HG03196 (cell line): ENCODE measurements around the gene RABEP2.
A peak's percentile ranks its signal among the peaks of the same experiment; 100 is the strongest.
"Not testable (repeated sequence)": the region's sequence is repeated elsewhere in the genome, so short reads cannot be mapped to it uniquely, and the experiment has no call there.

Source experiments
- ATAC-seq: cut with Tn5 transposase; IDR thresholded peaks from one replicate; pipeline ENCODE4 v1.9.1; 2021; ENCODE audit not compliant: unreplicated experiment

RABEP2 gene

DNA sequence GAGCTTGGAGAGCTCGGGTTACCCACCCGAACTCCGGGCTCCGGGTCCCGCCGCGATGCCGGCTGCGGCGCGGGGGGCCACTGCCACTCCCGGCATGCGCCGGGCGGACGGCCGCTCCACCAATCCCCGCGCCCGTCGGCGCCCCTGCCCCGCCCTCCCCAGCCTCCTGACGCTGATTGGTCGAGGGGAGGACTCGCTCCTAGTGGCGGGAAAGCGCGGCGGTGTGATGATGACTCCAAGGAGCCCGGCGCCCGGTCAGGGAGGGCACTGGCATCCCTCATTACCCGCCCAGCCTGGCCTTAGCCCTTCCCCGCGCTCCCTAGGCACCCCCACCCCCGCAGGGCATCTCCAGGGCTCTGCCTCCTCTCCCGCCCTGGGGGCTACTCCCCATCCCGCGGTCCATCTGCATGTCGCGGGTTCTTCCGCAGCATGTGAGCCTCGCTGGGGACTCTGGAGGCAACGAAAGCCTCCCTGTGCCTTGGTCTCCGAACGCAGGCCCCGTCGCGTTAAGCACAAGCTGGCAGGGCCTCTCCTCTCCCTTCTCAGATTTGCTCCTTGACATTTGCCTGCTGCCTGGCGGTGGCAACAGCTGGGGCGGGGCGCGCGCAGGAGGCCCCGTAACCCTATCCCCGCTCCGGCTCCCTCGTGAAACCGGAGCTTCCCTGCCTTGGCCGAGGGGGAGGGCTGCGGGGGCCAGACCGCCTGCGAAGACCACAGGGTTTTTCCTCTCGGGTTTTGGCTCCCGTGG, 45.0 kb downstream of the RABEP2 start:
- peak; percentile 69 for ATAC-seq

DNA sequence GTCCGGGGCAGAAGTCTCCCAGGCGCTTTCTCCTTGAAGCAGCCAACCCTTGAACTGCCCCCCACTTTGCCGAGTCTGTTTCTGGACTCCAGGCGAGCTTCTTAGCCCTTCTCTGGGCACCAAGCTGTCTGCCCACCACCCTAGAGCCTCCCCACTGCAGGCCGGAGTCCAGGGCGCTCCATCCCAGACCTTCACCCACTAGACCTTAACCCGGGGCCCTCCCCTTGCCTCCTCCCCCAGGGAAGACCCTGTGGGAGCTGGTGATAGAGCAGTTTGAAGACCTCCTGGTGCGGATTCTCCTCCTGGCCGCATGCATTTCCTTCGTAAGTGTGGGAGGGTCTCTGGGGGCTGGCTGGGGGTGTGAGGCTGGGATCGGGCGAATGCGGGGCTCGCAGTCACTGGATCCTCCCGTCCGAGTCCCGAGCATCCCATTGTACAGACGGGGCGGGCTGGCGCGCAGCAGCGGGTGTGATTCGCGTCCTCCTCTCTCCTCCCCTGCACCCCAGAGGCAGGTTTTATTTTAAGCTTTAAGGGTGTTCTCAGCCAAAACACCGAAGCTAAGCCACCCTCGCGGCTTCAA, 45.7 kb downstream of the RABEP2 start:
- ATAC-seq: peak; percentile 27

DNA sequence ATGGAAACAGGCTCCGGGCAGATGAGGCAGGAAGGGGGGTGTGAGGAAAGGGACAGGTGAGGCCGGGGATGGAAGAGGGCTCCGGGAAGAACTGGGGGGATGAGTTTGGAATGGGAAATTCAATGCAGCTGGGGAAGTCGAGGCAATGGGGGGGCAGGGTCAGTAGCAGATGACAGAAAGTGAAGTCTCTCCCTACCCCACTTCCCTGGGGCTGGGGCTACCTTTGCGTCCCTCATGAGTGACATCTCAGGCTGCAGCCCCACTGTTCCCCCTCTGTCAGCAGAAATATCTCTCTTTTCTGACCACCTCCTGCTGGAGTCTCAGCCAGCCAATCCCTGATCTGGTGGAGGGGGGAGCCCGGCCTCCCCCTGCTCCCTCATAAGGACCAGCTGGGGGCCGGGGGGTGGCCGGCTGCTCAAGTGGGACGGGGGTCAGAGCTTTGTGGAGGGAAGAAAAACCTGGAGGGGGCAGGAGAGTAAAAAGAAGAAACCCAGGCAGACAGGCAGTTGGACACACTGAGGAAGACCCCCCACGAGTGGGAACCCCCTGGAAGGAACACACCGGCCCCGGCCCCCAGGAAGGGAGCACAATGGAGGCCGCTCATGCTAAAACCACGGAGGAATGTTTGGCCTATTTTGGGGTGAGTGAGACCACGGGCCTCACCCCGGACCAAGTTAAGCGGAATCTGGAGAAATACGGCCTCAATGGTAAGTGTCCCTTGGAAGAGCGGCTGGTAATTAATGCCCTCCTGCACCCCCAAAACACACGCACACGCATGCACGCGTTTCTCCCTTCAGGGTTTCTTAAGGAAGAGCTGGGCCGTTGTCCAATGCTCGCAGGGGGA, 46.7 kb downstream of the RABEP2 start, which contains the start of gene ATP2A1:
Gene ATP2A1 (plus strand): TSS at position 406 of the 844 bp plus-strand sequence. CDS start 184 bp downstream, at position 590.
- no peak for ATAC-seq

DNA sequence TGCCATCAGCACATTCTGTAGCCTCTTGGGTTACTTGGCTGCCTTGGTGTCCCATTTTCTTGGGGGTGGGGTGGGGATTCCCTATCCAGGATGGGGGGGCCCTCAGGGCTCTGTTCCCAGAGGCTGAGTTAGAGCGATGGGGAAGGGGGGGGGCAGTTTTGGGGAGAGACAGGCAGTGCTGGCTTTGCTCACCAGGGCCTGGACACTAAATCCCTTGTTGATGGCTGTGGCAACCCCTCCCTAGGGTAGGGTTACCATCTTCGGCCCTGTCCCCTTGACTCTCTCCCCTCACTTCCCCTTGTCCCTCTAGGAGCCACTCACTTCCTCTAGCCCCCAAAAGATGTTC, 47.4 kb downstream of the RABEP2 start:
- no peak for ATAC-seq

DNA sequence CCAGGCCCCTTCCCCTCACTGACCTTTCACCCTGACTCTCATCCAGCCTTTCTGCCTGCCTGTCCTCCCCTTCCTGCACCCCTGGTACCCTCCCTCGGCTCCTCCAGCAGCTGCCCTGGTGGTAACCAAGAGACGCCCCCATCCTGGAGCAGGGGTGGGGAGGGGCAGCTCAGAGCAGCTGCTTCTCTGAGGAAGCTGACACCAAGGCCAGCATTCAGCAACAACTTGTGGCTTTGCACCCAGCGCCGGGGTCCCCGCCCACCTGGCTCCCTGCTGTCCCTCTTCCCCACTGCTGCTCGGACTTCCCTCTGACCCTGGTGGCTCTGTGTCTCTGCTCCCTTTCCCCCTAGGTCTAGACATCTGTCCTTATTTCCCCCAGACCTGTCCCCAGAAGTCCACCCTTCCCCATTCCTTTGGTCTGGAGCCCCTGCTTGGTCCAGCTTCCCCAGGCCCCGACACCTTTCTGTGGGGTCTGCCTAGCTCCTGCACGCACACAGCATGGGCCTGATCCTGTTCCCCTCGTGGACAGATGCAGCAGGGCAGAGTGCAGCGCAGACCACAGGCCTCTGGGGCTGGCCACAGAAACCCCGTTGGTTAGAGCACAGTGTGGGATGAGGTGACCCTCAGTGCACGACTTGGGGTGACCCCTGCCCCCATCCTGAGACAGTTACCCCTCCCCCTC, 47.9 kb downstream of the RABEP2 start:
- no peak for ATAC-seq

DNA sequence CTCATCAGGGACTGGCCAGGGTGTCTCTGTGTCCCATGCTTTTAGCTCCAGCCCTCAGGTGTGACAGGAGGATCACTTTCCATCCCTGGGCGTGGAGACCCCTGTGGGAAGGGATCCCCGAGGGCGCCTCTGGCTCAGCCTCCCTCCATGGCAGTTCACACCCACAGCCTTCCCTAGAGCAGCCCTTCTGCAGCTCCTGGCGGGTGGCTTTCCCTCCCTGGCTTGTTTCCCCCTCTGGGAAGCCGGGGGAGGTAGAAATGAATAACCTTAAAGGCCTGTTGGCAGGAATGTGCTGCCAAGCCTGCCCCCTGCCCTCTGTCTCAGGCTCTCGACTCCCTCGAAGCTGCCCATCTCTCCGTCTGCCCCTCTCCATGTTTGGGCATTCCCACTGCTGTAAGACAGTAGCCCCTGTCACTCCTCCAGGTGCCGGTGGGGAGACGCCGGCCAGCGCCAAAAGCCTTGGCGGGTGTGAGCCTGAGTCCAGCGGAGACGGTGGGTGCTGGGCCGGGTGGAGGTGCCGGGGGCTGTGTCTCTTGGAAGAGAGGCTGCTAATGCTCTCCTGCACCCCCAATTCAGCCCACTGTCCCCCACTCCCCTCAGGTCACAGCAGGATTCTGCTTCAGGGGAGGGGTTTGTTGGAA, 48.9 kb downstream of the RABEP2 start:
- no peak for ATAC-seq

DNA sequence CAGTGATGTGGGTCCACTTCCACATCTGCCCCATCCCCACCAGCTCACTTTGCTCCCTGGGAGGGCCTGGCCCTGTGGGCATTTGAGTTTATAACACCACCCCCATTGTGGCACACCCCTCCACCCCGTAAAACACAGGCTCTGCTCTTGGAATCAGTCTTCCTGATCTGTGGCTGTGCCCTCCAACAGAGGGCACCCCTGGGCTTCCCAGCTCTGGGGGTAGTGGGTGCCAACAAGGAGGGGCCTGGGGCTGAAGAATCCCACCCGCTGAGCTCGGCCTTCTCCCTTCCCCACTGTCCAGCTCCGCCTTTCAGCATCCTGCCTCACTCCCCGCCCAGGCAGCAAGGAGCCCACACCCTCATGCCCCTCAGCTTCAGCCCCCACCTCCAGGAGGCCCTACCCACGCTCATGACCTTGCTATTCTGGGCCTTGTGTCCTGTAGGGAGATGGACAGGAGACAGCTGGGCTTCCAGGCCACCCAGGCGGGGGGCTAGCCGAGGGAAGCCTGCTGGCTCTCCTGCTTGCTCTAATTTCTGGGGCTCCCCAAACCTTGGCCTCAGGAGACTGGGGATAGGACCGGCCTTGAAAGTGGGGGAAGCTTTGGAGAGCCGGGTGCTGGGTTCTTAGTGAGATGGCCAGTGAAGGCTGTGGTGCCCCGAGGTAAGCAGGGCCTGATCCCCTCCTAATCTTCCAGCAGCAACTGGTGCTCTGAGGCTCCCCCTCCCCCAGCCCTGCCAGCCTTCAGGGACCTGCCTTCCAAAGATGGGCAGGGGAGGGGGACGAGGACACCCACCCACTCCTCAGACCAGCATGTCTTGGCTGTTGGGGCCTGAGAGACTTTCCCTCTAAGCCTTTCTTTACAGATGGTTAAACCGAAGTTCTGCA, 49.7 kb downstream of the RABEP2 start:
- no peak for ATAC-seq

DNA sequence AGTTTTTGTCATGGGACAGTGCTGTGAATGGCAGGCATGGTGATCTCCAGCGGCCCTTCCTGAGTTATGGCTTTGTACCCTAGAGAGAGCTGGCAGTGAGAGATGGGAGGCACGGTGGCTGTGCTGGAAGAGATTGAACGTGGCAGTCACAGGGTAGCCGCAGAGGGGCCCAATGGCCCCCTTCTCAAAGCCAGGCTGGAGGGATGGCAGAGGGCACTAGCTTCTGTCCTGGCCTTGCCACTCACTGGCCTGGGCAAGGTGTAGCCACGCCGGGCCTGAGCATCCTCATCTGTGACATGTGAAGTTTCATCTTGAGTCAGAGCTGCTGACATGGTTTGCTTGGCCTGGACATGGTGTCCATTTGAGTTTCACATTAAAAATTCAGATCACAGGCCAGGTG, 50.6 kb downstream of the RABEP2 start:
- no peak for ATAC-seq

DNA sequence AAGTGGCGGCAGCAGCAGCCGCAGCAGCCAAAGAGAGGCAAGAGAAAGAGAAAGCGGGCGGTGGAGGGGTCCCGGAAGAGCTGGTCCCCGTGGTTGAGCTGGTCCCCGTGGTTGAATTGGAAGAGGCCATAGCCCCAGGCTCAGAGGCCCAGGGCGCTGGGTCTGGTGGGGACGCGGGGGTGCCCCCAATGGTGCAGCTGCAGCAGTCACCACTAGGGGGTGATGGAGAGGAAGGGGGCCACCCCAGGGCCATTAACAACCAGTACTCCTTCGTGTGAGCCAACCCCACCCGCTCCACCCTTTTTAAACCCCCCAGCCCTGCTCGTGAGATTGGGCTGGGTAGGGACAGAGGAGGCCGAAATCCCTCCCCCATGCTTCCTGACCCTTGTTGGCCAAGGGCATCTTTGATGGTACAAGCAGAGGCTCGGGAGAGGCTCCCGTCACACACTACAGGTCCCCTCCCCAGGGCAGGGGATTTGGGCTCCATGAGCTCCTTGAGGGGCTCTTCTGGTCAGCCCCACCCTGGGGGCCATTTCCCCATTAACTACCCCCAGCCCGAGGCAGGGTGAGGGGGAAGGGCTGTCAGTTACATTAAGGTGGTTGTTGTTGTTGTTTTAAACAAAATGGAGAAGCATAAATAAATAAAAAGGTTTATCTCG, 51.4 kb downstream of the RABEP2 start:
- ATAC-seq: no peak

DNA sequence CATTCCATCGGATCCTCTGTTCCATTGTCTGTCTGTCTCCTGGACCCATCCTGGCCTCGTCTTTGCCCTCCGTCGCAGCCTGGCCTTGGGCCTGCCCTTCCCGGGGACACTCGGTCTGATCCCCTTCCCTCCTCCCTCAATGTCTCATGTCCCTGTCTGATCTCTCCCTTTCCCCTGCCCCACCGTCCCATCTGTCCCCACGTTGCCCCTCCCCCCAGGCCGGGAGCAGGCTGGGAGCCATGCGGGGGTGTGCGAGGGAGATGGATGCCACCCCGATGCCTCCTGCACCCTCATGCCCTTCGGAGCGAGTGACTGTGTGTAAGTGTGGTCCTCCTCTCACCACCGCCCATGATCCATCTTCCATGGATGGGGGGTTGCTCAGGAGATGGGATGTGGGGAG, 52.1 kb downstream of the RABEP2 start:
- ATAC-seq: no peak

DNA sequence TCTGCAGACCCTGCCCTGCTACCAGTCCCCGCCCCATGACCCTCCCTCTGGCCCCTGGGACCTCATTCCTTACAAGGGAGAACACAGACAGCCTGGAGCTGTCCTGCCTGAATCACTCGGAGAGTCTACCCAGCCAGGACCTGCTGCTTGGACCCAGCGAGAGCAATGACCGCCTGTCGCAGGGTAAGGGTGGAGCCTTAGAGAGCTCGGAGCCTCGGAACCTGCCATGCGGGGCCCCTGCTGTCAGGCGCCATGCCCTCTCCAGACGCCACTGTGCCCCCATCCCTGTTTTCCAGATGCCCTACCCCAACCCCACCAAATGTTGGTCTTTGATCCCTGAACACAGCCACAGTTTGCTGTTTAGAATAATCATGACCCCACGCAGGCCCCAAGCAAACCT, 55.8 kb downstream of the RABEP2 start:
- no peak for ATAC-seq

DNA sequence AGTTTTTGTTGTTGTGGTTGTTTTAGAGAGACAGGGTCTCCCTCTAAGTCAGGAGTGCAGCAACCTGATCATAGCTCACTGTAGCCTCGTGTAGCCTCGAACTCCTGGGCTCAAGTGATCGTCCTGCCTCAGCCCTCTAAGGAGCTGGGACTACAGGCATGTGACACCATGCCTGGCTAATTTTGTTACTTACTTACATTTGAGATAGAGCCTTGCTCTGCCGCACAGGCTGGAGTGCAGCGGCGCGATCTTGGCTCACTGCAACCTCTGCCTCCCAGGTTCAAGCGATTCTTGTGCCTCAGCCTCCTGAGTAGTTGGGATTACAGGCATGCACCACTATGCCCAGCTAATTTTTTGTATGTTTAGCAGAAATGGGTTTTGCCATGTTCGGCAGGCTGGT, 57.4 kb downstream of the RABEP2 start:
- not testable (repeated sequence) for ATAC-seq

DNA sequence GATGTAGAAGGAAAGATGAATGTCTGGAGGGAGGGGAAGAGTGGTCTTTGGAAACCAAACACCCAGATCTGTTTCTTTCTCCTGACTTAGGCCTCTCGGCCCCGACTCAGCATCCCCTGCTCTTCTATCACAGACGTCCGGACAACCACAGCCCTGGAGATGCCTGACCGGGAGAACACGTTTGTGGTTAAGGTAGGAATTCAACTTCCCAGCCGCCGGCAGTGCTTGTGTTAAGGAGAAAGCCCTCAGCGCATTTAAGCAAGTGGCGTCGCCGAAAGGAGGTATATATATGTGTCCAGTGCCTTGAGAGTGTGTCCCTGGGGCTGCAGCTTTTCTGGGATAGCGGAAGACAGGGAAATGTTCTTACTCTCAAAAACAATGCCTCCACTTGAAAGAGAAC, 57.8 kb downstream of the RABEP2 start:
- no peak for ATAC-seq

DNA sequence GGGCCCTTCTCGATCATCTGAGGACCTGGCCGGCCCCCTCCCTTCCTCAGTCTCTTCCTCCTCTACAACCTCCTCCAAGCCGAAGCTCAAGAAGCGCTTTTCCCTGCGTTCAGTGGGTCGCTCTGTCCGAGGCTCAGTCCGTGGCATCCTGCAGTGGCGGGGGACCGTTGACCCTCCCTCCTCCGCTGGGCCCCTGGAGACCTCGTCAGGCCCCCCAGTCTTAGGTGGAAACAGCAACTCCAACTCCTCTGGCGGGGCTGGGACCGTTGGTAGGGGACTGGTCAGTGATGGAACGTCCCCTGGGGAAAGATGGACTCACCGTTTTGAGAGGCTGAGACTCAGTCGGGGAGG, 58.6 kb downstream of the RABEP2 start:
- ATAC-seq: no peak

DNA sequence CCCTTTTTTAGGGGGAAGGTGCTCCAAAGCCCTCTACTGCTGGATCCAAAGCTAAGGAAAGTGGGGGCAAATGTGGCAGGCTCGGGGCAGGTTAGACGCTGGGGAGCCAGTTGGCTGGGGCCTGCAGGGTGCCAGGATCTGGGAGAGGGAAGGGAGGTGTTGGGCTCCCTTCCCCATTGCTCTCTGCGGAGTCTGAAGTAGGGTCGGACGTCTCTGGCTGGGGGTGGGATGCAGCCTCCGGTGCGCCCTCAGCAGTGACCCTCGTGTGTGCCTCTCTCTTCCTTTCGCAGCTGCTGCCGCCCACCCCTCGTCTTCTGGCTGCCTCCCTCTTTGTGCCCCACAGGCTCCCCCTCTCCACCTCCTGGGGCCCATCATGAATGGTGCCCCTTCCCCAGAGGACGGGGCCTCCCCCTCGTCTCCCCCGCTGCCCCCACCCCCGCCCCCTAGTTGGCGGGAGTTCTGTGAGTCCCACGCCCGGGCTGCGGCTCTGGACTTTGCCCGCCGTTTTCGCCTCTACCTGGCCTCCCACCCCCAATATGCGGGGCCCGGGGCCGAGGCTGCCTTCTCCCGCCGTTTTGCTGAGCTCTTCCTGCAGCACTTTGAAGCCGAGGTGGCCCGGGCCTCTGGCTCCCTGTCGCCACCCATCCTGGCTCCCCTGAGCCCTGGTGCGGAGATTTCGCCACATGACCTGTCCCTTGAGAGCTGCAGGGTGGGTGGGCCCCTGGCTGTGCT, 59.1 kb downstream of the RABEP2 start:
- no peak for ATAC-seq

DNA sequence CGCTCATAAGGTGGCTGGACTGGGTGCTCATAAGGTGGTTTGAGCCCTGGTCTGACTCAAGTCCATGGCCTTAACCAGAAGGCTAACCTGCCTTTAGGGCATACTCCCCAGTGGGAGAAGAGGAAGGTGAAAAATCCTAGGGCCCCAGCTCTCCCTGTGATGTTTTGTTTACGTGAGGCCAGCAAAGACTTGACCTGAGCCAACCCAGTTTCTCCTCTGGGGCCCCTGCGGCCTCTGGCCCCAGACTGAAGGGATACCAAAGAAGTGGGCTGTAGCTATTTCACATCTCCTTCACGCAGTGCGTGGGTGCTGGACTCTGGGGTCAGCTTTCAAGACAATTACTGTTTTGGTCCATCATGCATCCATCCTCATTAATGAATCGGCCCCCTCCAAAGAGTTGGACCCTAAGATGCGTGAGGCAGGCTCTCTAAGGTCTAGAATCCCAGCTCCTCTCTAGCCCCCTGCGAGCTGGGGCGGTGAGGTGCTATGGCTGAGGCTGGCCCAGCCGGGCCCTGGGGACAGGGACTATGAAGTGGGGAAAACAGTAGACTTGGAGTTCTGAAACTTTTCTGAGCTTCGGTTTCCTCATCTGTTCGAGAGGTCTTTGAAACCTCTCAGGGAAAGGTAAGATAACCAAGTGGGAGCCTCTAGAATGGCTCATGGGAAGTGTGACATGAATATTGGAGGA, 59.9 kb downstream of the RABEP2 start:
- ATAC-seq: no peak

DNA sequence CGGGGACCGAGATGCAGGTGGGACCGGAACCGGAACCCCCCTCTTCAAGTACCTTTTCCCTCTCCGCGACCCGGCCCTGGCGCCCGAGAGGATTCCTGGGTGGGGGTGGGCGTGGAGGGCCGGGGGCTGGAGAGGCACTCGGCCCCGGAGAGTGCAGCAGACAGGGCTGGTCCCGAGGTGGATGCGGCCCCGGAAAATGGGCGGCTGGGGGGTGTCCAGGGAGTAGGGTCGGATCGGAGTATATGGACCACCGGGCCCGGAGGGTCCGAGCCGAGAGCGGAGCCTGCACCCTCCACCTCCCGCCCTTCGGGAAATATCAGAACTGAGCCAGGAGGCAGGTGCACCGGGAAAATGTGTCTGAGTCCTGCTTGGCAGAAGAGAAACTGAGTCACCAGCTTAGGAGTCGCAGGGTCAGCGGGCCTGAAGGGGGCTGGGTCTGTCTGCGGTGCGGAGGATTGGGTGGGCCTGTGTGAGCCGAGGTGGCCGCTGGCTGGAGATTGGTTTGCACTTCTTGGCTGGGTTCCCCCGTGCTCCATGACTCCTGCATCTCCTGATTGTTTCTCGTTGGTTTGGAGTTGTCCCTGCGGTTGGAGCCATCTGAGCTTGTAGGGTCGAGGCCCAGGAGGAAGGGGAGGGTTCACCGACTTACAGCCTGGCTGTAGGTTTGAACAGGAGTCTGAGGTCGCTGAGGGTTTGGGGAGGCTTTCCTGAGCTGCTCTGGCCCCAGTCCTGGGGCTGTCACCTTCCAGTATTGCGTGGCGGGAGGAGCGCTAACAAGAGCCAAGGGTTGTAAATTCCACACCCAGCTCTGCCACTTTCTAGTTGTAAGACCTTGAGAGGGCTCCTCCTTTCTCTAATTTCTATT, 60.9 kb downstream of the RABEP2 start:
- ATAC-seq: no peak
